T-helper 1 cell treated with Interleukin-12 subunit alpha and Interleukin-12 subunit beta and Interleukin-4 antibody, amounts not matched to agents 30 μg/mL and 1 μg/mL, for 36 hours (primary cell): ENCODE results near the gene CFAP77.
"Not testable (repeated sequence)": the region's sequence is repeated elsewhere in the genome, so short reads cannot be mapped to it uniquely, and the experiment has no call there.

Experiments
- H3K27ac Mint-ChIP-seq: one replicate; pipeline ENCODE4 v1.8.0; 2021; ENCODE audit warnings: mild to moderate bottlenecking, mixed read lengths
- H3K27me3 Mint-ChIP-seq: one replicate; pipeline ENCODE4 v1.8.0; 2021; ENCODE audit warnings: low read depth, mixed read lengths
- H3K36me3 Mint-ChIP-seq: one replicate; pipeline ENCODE4 v1.8.0; 2021; ENCODE audit warnings: low read depth, mixed read lengths
- H3K4me1 Mint-ChIP-seq: one replicate; pipeline ENCODE4 v1.8.0; 2021; ENCODE audit warnings: low read depth, mixed read lengths
- H3K4me3 Mint-ChIP-seq: one replicate; pipeline ENCODE4 v1.8.0; 2021; ENCODE audit warnings: mild to moderate bottlenecking, moderate library complexity, mixed read lengths
- H3K9me3 Mint-ChIP-seq: one replicate; pipeline ENCODE4 v1.8.0; 2021; ENCODE audit warnings: mixed read lengths

The CFAP77 gene

DNA sequence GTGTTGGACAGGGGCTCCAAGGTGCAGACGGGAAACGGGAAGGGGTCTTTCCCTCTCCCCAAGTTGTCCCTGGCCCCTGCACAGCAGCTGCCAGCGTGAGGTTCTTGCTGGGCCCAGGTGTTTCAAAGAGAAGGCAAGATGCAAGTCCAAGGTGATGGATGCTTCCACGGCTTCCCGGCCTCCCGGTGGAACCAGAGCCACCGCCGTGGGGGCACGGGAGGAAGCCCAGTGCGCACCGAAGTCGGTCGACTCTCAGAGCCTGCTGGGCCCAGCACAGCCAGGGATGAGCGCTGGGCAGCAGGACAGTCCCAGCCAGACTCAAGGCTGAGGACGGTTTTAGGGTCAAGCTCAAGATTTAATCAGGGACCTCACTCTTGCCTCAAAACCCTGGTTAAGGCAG lies 147.1 kb downstream of the CFAP77 start:
- H3K4me3 Mint-ChIP-seq, result no peak overlapping the region
- H3K36me3 Mint-ChIP-seq, result no peaks in the 10 kb centered on the region
- H3K27me3 Mint-ChIP-seq, result peaks cover 19% of the 10 kb centered on the region
- H3K27ac Mint-ChIP-seq, result no peak overlapping the region
- H3K9me3 Mint-ChIP-seq, result peaks cover 8% of the 10 kb centered on the region
- H3K4me1 Mint-ChIP-seq, result peaks cover 4% of the 10 kb centered on the region

- Mint-ChIP-seq H3K4me3 (no peak overlapping the region), H3K4me1 (peaks cover 4% of the 10 kb centered on the region), H3K27me3 (peaks cover 21% of the 10 kb centered on the region), H3K9me3 (peaks cover 8% of the 10 kb centered on the region), H3K36me3 (no peaks in the 10 kb centered on the region), H3K27ac (no peak overlapping the region)
These were observed 149.7 kb downstream of the CFAP77 start for GRCh38 chr9:132559711-132560110.

- Mint-ChIP-seq H3K9me3 (peaks cover 8% of the 10 kb centered on the region), H3K36me3 (no peaks in the 10 kb centered on the region), H3K4me3 (no peak overlapping the region), H3K4me1 (peaks cover 4% of the 10 kb centered on the region), H3K27ac (no peak overlapping the region), H3K27me3 (peaks cover 18% of the 10 kb centered on the region)
These were observed 150.7 kb downstream of the CFAP77 start for GRCh38 chr9:132560616-132561202.

DNA sequence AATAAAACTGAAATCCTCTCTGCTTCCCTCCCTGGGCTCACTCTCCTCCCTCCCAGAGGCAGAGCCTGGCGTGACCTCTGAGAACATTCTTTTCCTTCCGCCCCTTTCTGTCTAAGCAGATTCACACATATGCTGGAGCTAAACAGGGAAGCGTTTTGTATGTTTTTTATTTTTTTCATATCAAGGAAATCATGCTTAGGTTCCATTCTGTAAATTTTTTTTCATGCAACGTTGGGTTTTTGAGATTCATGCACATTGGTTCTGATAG lies 152.2 kb downstream of the CFAP77 start:
- peaks cover 18% of the 10 kb centered on the region for H3K27me3 Mint-ChIP-seq
- H3K27ac Mint-ChIP-seq, result no peak overlapping the region
- H3K4me1 Mint-ChIP-seq, result peaks cover 4% of the 10 kb centered on the region
- H3K9me3 Mint-ChIP-seq, result peaks cover 8% of the 10 kb centered on the region
- H3K36me3 Mint-ChIP-seq, result no peaks in the 10 kb centered on the region
- no peak overlapping the region for H3K4me3 Mint-ChIP-seq

DNA sequence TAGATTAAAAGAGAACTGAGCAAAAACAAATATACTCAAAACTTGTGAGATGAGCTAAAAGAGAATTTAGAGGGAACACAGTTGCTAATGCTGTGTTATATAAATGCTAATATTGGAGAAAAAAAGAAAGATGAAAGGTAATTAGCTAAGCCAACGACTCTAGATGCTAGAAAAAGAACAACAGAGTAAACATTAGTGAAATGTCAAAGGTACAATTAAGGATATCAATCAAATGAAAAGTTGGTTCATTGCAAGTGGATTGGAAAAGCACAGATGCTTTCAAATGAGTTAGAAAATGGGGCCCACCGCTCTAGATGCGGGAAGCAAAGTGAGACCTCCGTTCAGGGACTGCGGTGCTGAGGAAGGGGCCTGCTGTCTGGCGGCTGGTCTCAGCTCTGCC lies 154.5 kb downstream of the CFAP77 start:
- Mint-ChIP-seq H3K4me1 (peaks cover 4% of the 10 kb centered on the region), H3K27ac (no peak overlapping the region), H3K9me3 (peaks cover 3% of the 10 kb centered on the region), H3K4me3 (no peak overlapping the region), H3K36me3 (no peaks in the 10 kb centered on the region), H3K27me3 (peaks cover 15% of the 10 kb centered on the region)

DNA sequence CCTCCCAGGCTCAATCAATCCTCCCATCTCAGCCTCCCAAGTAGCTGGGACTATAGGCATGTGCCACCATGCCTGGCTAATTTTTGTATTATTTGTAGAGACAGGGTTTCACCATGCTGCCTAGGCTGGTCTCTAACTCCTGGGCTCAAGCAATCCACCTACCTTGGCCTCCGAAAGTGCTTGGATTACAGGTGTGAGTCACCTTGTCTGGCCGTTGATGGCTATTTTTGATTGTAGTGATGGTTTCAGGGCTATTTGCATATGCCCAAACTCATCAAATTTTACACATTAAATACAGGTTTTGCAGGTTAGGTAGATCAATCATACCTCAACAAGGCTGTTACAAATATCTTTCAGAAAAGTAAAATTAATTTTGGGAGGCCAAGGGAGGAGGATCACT lies 158.8 kb downstream of the CFAP77 start:
- not testable (repeated sequence) for H3K4me1 Mint-ChIP-seq, H3K27ac Mint-ChIP-seq, H3K27me3 Mint-ChIP-seq, H3K36me3 Mint-ChIP-seq, H3K4me3 Mint-ChIP-seq, H3K9me3 Mint-ChIP-seq

GRCh38 chr9:132571806-132572600 lies 162.0 kb downstream of the CFAP77 start:
- H3K27ac Mint-ChIP-seq, result no peak overlapping the region
- no peaks in the 10 kb centered on the region for H3K9me3 Mint-ChIP-seq
- no peak overlapping the region for H3K4me3 Mint-ChIP-seq
- peaks cover 25% of the 10 kb centered on the region for H3K27me3 Mint-ChIP-seq
- peaks cover 2% of the 10 kb centered on the region for H3K4me1 Mint-ChIP-seq
- no peaks in the 10 kb centered on the region for H3K36me3 Mint-ChIP-seq

- peaks cover 2% of the 10 kb centered on the region for H3K4me1 Mint-ChIP-seq
- H3K27me3 Mint-ChIP-seq, result peaks cover 34% of the 10 kb centered on the region
- no peaks in the 10 kb centered on the region for H3K36me3 Mint-ChIP-seq
- H3K9me3 Mint-ChIP-seq, result no peaks in the 10 kb centered on the region
- no peak overlapping the region for H3K27ac Mint-ChIP-seq
- H3K4me3 Mint-ChIP-seq, result no peak overlapping the region
These were observed 162.9 kb downstream of the CFAP77 start for GRCh38 chr9:132572921-132573320.

DNA sequence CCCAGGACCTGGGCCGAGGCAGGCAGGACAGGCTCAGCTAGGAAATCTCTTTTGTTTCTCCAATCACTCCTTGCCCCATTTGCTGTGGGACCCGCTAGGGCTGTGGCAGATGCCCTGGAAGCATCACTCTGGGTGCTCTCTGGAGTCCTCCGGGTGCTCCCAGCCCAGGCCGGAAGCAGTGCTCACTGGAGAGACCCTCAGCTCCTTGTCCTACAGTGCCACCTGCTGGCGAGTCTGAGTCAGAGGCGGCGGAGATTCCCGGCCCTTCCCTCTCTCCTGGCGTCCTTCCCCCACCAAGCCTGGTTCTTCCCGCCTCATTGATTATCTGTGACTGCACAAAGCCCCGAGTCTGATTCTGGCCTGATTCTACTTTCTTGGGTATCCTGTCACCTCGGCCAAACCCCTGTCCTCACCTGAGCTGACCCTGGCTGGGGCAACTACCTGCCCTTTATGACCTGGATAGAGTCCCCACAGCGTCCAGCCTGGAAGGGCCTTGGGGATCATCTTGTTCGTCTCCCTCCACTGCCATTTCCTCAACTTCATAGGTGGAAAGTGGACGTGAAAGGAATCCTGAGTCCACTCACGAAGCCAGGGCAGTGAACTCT lies 165.1 kb downstream of the CFAP77 start:
- Mint-ChIP-seq H3K9me3 (no peaks in the 10 kb centered on the region), H3K4me1 (peaks cover 2% of the 10 kb centered on the region), H3K27me3 (peaks cover 52% of the 10 kb centered on the region), H3K4me3 (no peak overlapping the region), H3K36me3 (no peaks in the 10 kb centered on the region), H3K27ac (no peak overlapping the region)

DNA sequence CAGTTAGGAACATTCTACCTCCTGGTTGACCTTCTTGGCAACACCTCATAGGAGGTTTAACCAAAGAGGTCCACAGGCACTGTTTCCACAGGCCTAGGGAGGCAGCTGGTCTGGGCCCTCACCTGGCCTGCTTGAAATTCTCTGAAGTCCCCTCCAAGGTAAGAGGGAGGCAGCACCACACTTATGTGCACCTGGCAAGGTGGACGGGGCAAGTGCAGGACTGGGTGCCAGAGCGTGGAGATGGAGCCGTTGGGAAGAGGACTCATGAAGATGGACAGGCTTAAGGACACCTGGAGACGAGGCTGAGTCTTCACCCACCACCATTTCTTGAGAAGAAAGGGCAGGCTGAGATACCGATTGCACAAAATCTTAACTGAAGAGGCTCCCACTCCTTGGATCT lies 165.8 kb downstream of the CFAP77 start:
- no peaks in the 10 kb centered on the region for H3K9me3 Mint-ChIP-seq
- H3K36me3 Mint-ChIP-seq, result no peaks in the 10 kb centered on the region
- H3K4me1 Mint-ChIP-seq, result peaks cover 2% of the 10 kb centered on the region
- H3K27ac Mint-ChIP-seq, result no peak overlapping the region
- no peak overlapping the region for H3K4me3 Mint-ChIP-seq
- H3K27me3 Mint-ChIP-seq, result peaks cover 52% of the 10 kb centered on the region

GRCh38 chr9:132577119-132577518 lies 167.1 kb downstream of the CFAP77 start:
- Mint-ChIP-seq H3K27me3 (peaks cover 63% of the 10 kb centered on the region), H3K36me3 (no peaks in the 10 kb centered on the region), H3K4me3 (no peak overlapping the region), H3K27ac (no peak overlapping the region), H3K9me3 (no peaks in the 10 kb centered on the region), H3K4me1 (peaks cover 9% of the 10 kb centered on the region)

DNA sequence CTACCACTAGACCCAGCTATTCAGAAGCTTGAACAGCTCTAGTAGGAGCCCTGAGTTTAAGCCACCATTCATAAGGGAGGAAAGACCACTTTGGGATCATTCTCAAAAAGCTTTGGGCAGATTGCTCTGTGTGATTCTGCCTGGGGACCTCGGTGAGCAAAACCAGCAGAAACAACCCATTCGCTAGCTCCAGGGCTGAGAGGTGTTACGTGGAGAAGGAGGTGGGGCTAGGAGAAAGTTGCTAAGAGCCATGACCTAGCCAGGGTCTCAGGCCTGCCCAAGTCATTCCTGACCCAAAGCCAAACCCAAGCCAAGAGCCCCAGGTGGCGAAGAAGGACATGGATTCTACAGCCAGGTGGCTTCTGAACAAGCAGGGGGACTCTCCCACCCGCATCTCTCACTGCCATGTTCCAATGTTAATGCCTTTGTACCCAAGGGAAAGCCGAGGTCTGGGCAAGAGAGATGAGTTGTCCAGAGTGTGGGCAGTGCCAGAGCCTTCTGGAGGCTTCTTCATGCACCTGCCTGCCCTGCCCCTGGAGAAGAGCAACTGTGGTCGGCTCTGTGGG lies 168.4 kb downstream of the CFAP77 start:
- Mint-ChIP-seq H3K9me3 (no peaks in the 10 kb centered on the region), H3K4me1 (peaks cover 9% of the 10 kb centered on the region), H3K27me3 (peaks cover 72% of the 10 kb centered on the region), H3K4me3 (no peak overlapping the region), H3K36me3 (no peaks in the 10 kb centered on the region), H3K27ac (no peak overlapping the region)

- no peak overlapping the region for H3K4me3 Mint-ChIP-seq
- H3K27ac Mint-ChIP-seq, result no peak overlapping the region
- no peaks in the 10 kb centered on the region for H3K9me3 Mint-ChIP-seq
- peaks cover 9% of the 10 kb centered on the region for H3K4me1 Mint-ChIP-seq
- no peaks in the 10 kb centered on the region for H3K36me3 Mint-ChIP-seq
- H3K27me3 Mint-ChIP-seq, result peaks cover 77% of the 10 kb centered on the region
These were observed 169.4 kb downstream of the CFAP77 start for GRCh38 chr9:132579427-132579798.

GRCh38 chr9:132582276-132582785 lies 172.3 kb downstream of the CFAP77 start, which contains the start of gene BARHL1:
BARHL1 (plus strand) TSS chr9:132582606; CDS start chr9:132582798, 192 bp downstream.
- Mint-ChIP-seq H3K9me3 (no peaks in the 10 kb centered on the region), H3K4me1 (peaks cover 11% of the 10 kb centered on the region), H3K36me3 (peaks cover 3% of the 10 kb centered on the region)

More at GRCh38 chr9:132582276-132582785, 172.3 kb downstream of the CFAP77 start, which contains the start of gene BARHL1:
- Mint-ChIP-seq H3K27me3 (peaks cover 79% of the 10 kb centered on the region), H3K27ac (peak within 1 kb of the TSS; percentile 84), H3K4me3 (peak within 1 kb of the TSS; percentile 61)
